ENCODE measurements around the gene POU5F1. TPM values are rescaled to one million over a fixed set of nuclear protein-coding genes. Genes with fewer than 3 reads are reported as not detected.

POU5F1 gene
- polyA plus RNA-seq, 1 of the 3 experiments (the other 2 are of a cell fraction): not detected

DNA sequence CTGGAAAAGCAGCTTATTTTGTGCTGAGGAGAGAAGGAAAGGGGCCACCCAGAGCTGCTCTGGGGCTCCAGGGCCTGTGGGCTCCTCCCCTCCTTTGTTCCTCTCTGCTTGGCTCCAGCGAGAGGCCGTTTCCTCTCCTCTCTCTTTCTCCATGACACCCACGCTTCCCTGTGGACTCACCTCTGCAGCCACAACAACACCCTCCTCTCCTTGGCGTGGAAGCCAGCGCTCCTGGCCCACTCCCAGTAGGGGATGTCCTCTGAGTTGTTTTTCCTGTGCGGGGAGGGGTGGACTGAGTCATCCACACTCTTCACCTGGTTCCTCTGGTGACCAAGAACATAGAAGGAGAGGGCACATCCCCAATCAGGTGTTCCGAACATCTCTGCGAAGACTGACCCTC lies 45.3 kb downstream of the POU5F1 start:
- WGBS (ENCODE audit: low lambda C conversion rate): 65% methylated on average over 8 of the region's 8 CpGs
- Histone ChIP-seq H3K9me3 (no peaks in the 10 kb centered on the region), H3K4me1 (ENCODE audit: control insufficient read depth in 1 of 2, insufficient read depth in 2 of 2, low read depth in 1 of 2, low read length in 1 of 2) (peaks cover 2 to 8% of the 10 kb centered on the region in 2 experiments; a peak in 2 of 4 replicates), H3K27ac (ENCODE audit: low read depth in 2 of 2, low read length in 1 of 2) (no peak overlapping the region), H3K9ac (no peak overlapping the region), H3K36me3 (replicated peaks in 1 of 2; ENCODE audit: control insufficient read depth in 1 of 2, insufficient read depth in 2 of 2, low read length in 1 of 2) (no peaks in the 10 kb centered on the region), H3F3A (replicated peaks; ENCODE audit: insufficient read depth) (peaks cover 3% of the 10 kb centered on the region), H3K4me3 (ENCODE audit: low read depth in 2 of 2, low read length in 1 of 2) (no peak overlapping the region), H3K79me2 (ENCODE audit: insufficient read depth) (no peaks in the 10 kb centered on the region; the same call in 1 of the 2 replicates), H2AFZ (ENCODE audit: low read depth) (no peak overlapping the region), H4K20me1 (ENCODE audit: insufficient read depth) (0 out of 2 replicates have a peak, but pooled peaks cover 3% of the 10 kb centered on the region), H3K4me2 (peak overlapping the region; percentile 11; the same call in 1 of the 2 replicates), H3K9me2 (no peaks in the 10 kb centered on the region), H3K27me3 (ENCODE audit: insufficient read depth) (no peaks in the 10 kb centered on the region)
- ChIA-PET POLR2A (no interaction called here), CTCF (interaction anchor here (0.9 to 1.7 kb wide), 4 partner anchors 9 to 242 kb away, joined by 3 to 6 read pairs (median 4); no protein-coding TSS in a partner anchor)
- no peak; the same call in 1 of the 2 replicates for TF ChIP-seq FOSL2 (IDR thresholded peaks at IDR 0.05; ENCODE audit: borderline replicate concordance, low read depth)
- no peak for TF ChIP-seq RCOR1 (IDR thresholded peaks at IDR 0.05; ENCODE audit: low read length)
- TF ChIP-seq NFIC (IDR thresholded peaks at IDR 0.05; ENCODE audit: borderline replicate concordance): peak; percentile 19; the same call in 1 of the 2 replicates
- DNase-seq: no peak

DNA sequence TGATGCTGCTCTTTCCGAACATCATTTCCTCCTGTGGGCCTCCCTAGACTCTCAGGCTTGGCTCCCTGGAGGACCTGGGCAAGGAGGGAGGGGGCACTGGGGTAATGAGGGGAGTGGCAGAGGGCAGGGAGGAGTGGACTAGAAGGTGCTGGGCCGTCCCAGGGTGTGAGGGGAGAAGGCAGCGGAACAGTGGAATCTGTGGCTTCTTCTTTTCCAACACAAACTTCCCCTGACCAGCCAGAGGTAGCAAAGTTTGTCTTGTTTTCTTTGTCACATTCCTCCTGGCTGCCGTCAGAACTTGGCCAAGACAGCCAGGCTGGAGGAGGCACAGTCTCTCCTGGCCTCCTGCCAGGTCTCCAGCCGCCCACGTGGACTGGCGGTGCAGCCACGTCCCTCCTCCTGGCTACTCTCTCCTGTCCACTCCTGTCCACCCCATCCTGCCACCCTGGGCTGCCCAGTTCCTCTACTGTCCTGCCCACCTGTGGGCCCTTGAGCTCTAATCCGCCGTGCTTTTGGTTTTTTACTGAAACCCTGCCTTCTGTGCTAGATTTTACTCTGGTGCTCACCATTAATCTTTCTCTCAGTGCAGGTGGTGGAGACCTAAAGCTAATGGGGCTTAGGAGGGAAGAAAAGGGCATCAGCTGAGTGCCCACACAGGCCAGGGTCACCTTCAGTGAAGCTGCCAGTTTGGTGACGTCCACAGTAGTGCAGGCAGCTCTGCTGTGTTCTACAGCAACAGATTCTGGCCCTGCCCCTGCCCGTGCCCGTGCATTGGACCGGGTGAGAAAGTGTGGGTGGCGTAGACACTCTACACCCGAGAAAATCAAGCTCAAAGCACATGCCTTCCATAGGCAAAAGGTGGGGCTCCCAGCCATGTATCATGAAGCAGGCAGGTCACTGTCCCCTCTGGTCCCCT lies 47.4 kb downstream of the POU5F1 start:
- 39% methylated on average over 16 of the region's 16 CpGs for WGBS (ENCODE audit: low lambda C conversion rate)
- Histone ChIP-seq H3K4me2 (peak overlapping the region; percentile 75; the same call in 1 of the 2 replicates), H3K4me3 (ENCODE audit: low read depth in 2 of 2, low read length in 1 of 2) (no peak overlapping the region), H3K9me3 (no peaks in the 10 kb centered on the region), H2AFZ (ENCODE audit: low read depth) (no peak overlapping the region), H3K27me3 (ENCODE audit: insufficient read depth) (no peaks in the 10 kb centered on the region), H3K9ac (peak overlapping the region; percentile 21; the same call in 1 of the 2 replicates), H3K79me2 (ENCODE audit: insufficient read depth) (peaks cover 4% of the 10 kb centered on the region; the same call in 1 of the 2 replicates), H3K4me1 (ENCODE audit: control insufficient read depth in 1 of 2, insufficient read depth in 2 of 2, low read depth in 1 of 2, low read length in 1 of 2) (peaks cover 2 to 8% of the 10 kb centered on the region in 2 experiments; a peak in 2 of 4 replicates), H3K36me3 (replicated peaks in 1 of 2; ENCODE audit: control insufficient read depth in 1 of 2, insufficient read depth in 2 of 2, low read length in 1 of 2) (no peaks in the 10 kb centered on the region), H3K9me2 (no peaks in the 10 kb centered on the region), H3F3A (replicated peaks; ENCODE audit: insufficient read depth) (peaks cover 3% of the 10 kb centered on the region), H4K20me1 (ENCODE audit: insufficient read depth) (0 out of 2 replicates have a peak, but pooled peaks cover 3% of the 10 kb centered on the region), H3K27ac (ENCODE audit: low read depth in 2 of 2, low read length in 1 of 2) (peak overlapping the region in 1 of 2 experiments; percentile 61; a peak in 2 of 4 replicates)
- CTCF ChIA-PET: interaction anchor here (1.0 to 2.0 kb wide), 3 partner anchors 69 to 244 kb away, joined by 3 to 4 read pairs (median 4); no protein-coding TSS in a partner anchor
- peak; percentile 48 for DNase-seq
- POLR2A ChIA-PET: no interaction called here
- no peak for TF ChIP-seq SIN3A (IDR thresholded peaks at IDR 0.05; ENCODE audit: borderline replicate concordance, low read depth, low read length)
- TF ChIP-seq FOXJ3 (CRISPR knock-in tag; IDR thresholded peaks at IDR 0.05): no peak
- TF ChIP-seq, protein P1, sequence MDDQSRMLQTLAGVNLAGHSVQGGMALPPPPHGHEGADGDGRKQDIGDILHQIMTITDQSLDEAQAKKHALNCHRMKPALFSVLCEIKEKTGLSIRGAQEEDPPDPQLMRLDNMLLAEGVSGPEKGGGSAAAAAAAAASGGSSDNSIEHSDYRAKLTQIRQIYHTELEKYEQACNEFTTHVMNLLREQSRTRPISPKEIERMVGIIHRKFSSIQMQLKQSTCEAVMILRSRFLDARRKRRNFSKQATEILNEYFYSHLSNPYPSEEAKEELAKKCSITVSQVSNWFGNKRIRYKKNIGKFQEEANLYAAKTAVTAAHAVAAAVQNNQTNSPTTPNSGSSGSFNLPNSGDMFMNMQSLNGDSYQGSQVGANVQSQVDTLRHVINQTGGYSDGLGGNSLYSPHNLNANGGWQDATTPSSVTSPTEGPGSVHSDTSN (IDR thresholded peaks at IDR 0.05): peak; percentile 40; the same call in 1 of the 2 replicates
- TF ChIP-seq FOXM1 (IDR thresholded peaks at IDR 0.05; ENCODE audit: low read depth): no peak
- TF ChIP-seq RAD21 (IDR thresholded peaks at IDR 0.05; ENCODE audit: low read length): no peak
- no peak for TF ChIP-seq YY1 (IDR thresholded peaks at IDR 0.05; ENCODE audit: low read depth)
- TF ChIP-seq ELF1 (IDR thresholded peaks at IDR 0.05): no peak
- no peak for TF ChIP-seq EZH2phosphoT487 (IDR thresholded peaks at IDR 0.05; ENCODE audit: borderline replicate concordance, low read depth)
- TF ChIP-seq GATA2 (CRISPR knock-in tag; IDR thresholded peaks at IDR 0.05): no peak
- TF ChIP-seq EP300 (IDR thresholded peaks at IDR 0.05; ENCODE audit: borderline replicate concordance in 1 of 2, low read depth in 1 of 2, low read length in 1 of 2): no peak
- no peak for TF ChIP-seq NRF1 (IDR thresholded peaks at IDR 0.05; ENCODE audit: low read depth, low read length)
- TF ChIP-seq, protein P2, sequence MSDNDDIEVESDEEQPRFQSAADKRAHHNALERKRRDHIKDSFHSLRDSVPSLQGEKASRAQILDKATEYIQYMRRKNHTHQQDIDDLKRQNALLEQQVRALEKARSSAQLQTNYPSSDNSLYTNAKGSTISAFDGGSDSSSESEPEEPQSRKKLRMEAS (IDR thresholded peaks at IDR 0.05; ENCODE audit: low read depth): peak; percentile 91
- TF ChIP-seq, protein P3, sequence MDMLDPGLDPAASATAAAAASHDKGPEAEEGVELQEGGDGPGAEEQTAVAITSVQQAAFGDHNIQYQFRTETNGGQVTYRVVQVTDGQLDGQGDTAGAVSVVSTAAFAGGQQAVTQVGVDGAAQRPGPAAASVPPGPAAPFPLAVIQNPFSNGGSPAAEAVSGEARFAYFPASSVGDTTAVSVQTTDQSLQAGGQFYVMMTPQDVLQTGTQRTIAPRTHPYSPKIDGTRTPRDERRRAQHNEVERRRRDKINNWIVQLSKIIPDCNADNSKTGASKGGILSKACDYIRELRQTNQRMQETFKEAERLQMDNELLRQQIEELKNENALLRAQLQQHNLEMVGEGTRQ (IDR thresholded peaks at IDR 0.05; ENCODE audit: borderline replicate concordance, low read depth, low read length): no peak
- TF ChIP-seq FOSL2 (IDR thresholded peaks at IDR 0.05; ENCODE audit: borderline replicate concordance, low read depth): no peak
- peak; percentile 30; the same call in 1 of the 2 replicates for TF ChIP-seq MXI1 (IDR thresholded peaks at IDR 0.05; ENCODE audit: low read depth, low read length)
- peak; percentile 18; the same call in 1 of the 2 replicates for TF ChIP-seq POLR2AphosphoS5 (IDR thresholded peaks at IDR 0.05; ENCODE audit: low read depth, low read length)
- TF ChIP-seq TCF12 (IDR thresholded peaks at IDR 0.05): peak; percentile 61; the same call in 1 of the 2 replicates
- TF ChIP-seq, protein P4, sequence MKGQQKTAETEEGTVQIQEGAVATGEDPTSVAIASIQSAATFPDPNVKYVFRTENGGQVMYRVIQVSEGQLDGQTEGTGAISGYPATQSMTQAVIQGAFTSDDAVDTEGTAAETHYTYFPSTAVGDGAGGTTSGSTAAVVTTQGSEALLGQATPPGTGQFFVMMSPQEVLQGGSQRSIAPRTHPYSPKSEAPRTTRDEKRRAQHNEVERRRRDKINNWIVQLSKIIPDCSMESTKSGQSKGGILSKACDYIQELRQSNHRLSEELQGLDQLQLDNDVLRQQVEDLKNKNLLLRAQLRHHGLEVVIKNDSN (IDR thresholded peaks at IDR 0.05; ENCODE audit: borderline replicate concordance, low read depth): peak; percentile 69; the same call in 1 of the 2 replicates
- no peak for TF ChIP-seq RXRA (IDR thresholded peaks at IDR 0.05; ENCODE audit: borderline replicate concordance, low read depth)
- TF ChIP-seq, protein P5, sequence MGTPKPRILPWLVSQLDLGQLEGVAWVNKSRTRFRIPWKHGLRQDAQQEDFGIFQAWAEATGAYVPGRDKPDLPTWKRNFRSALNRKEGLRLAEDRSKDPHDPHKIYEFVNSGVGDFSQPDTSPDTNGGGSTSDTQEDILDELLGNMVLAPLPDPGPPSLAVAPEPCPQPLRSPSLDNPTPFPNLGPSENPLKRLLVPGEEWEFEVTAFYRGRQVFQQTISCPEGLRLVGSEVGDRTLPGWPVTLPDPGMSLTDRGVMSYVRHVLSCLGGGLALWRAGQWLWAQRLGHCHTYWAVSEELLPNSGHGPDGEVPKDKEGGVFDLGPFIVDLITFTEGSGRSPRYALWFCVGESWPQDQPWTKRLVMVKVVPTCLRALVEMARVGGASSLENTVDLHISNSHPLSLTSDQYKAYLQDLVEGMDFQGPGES (IDR thresholded peaks at IDR 0.05; ENCODE audit: low read depth, low read length): no peak
